GM19023 (cell line): ENCODE data around the gene ZSCAN12.
"Not testable (repeated sequence)": the region's sequence is repeated elsewhere in the genome, so short reads cannot be mapped to it uniquely, and the experiment has no call there.

Experiments
- ATAC-seq: cut with Tn5 transposase; IDR thresholded peaks from one replicate; pipeline ENCODE4 v1.9.1; 2021; ENCODE audit warnings: mild to moderate bottlenecking, moderate library complexity; ENCODE audit not compliant: unreplicated experiment

Gene ZSCAN12

GRCh38 chr6:28395918-28396317 lies 3.6 kb downstream of the ZSCAN12 start:
- ATAC-seq, result no peak

- ATAC-seq, result no peak
Measured at GRCh38 chr6:28393912-28394662, 5.5 kb downstream of the ZSCAN12 start.

GRCh38 chr6:28390688-28391087 lies 8.9 kb downstream of the ZSCAN12 start:
- no peak for ATAC-seq

GRCh38 chr6:28384143-28384533 lies 15.4 kb downstream of the ZSCAN12 start:
- no peak for ATAC-seq

GRCh38 chr6:28383235-28384142 lies 16.1 kb downstream of the ZSCAN12 start:
- ATAC-seq, result peak; percentile 90

GRCh38 chr6:28380381-28380780 lies 19.2 kb downstream of the ZSCAN12 start:
- ATAC-seq, result no peak

GRCh38 chr6:28378644-28379043 lies 20.9 kb downstream of the ZSCAN12 start:
- ATAC-seq, result no peak

- no peak for ATAC-seq
Measured at GRCh38 chr6:28377879-28378278, 21.7 kb downstream of the ZSCAN12 start.

- no peak for ATAC-seq
Measured at GRCh38 chr6:28373925-28374324, 25.6 kb downstream of the ZSCAN12 start.

- ATAC-seq, result no peak
Measured at GRCh38 chr6:28371706-28372451, 27.7 kb downstream of the ZSCAN12 start.

GRCh38 chr6:28371280-28371679 lies 28.3 kb downstream of the ZSCAN12 start:
- ATAC-seq, result no peak

- no peak for ATAC-seq
Measured at GRCh38 chr6:28370440-28370839, 29.1 kb downstream of the ZSCAN12 start.

- no peak for ATAC-seq
Measured at GRCh38 chr6:28369463-28369862, 30.1 kb downstream of the ZSCAN12 start.

- peak; percentile 61 for ATAC-seq
Measured at GRCh38 chr6:28368522-28368921, 31.0 kb downstream of the ZSCAN12 start.

- ATAC-seq, result not testable (repeated sequence)
Measured at GRCh38 chr6:28365590-28365989, 34.0 kb downstream of the ZSCAN12 start.

- no peak for ATAC-seq
Measured at GRCh38 chr6:28360961-28361360, 38.6 kb downstream of the ZSCAN12 start.

GRCh38 chr6:28359562-28359961 lies 40.0 kb downstream of the ZSCAN12 start:
- not testable (repeated sequence) for ATAC-seq

- ATAC-seq, result no peak
Measured at GRCh38 chr6:28357036-28357435, 42.5 kb downstream of the ZSCAN12 start.

- ATAC-seq, result no peak
Measured at GRCh38 chr6:28356666-28357020, 42.9 kb downstream of the ZSCAN12 start.

- peak; percentile 81 for ATAC-seq
Measured at GRCh38 chr6:28355743-28356665, 43.5 kb downstream of the ZSCAN12 start.
